SK-N-SH (cell line): ENCODE results near the gene HNRNPL. TPM values are rescaled to one million over a fixed set of nuclear protein-coding genes. Genes with fewer than 3 reads are reported as not detected.

Experiments
- CTCF ChIA-PET: fragments of 300-600, 350-600 bp; formaldehyde crosslinking; extraction: SDS; loops from one replicate; lab custom pipeline; 2021; lab: Yijun Ruan, JAX
- POLR2A ChIA-PET: fragments of 350-600 bp; sonication (Branson Sonifier 250); formaldehyde crosslinking; extraction: SDS; loops from one replicate; lab custom pipeline; 2020; ENCODE audit warnings: antibody characterized with exemption, inconsistent platforms; lab: Yijun Ruan, JAX
- DNase-seq: peaks from one replicate; pipeline ENCODE4 v3.0.0; 2012
- H2AFZ ChIP-seq: fragments of 200-600 bp; sonication (generic); 2 replicates; pipeline ENCODE4 v1.8.1; 2016; ENCODE audit warnings: antibody characterized with exemption, mild to moderate bottlenecking, low read depth
- H3F3A ChIP-seq: fragments of 200-600 bp; sonication (generic); replicated peaks from 2 replicates; pipeline ENCODE3; 2016; ENCODE audit warnings: antibody characterized with exemption, mild to moderate bottlenecking; ENCODE audit not compliant: insufficient read depth
- H3K27ac ChIP-seq, 2 experiments: fragments of 200-500 bp in 1 of 2; fragments of 200-600 bp in 1 of 2; sonication (Bioruptor generic) in 1 of 2; sonication (generic), shearing (Covaris generic) in 1 of 2; 2 replicates each; pipeline versions ENCODE4 v1.5.1 to v1.6.1; 2014 to 2016; ENCODE audit warnings: low read depth in 2 of 2, inconsistent platforms in 1 of 2, low read length in 1 of 2, mild to moderate bottlenecking in 1 of 2, mixed read lengths in 1 of 2
- H3K27me3 ChIP-seq: fragments of 200-600 bp; sonication (generic), shearing (Covaris generic); 2 replicates; pipeline ENCODE4 v1.6.1; 2016; ENCODE audit warnings: mixed run types; ENCODE audit not compliant: insufficient read depth
- H3K36me3 ChIP-seq, 2 experiments: fragments of 200-500 bp in 1 of 2; fragments of 200-600 bp in 1 of 2; sonication (Bioruptor generic) in 1 of 2; sonication (generic) in 1 of 2; replicated peaks in 1 of 2; 2 replicates each; pipeline versions ENCODE3 to v1.5.1; 2014 to 2016; ENCODE audit warnings: low read length in 1 of 2, mild to moderate bottlenecking in 1 of 2; ENCODE audit not compliant: insufficient read depth in 2 of 2, control insufficient read depth in 1 of 2
- H3K4me1 ChIP-seq, 2 experiments: fragments of 200-500 bp in 1 of 2; fragments of 200-600 bp in 1 of 2; sonication (Bioruptor generic) in 1 of 2; sonication (generic), shearing (Covaris generic) in 1 of 2; 2 replicates each; pipeline versions ENCODE4 v1.5.1 to v1.6.1; 2014 to 2016; ENCODE audit warnings: low read depth in 1 of 2, low read length in 1 of 2, mixed run types in 1 of 2; ENCODE audit not compliant: insufficient read depth in 2 of 2, control insufficient read depth in 1 of 2
- H3K4me2 ChIP-seq: fragments of 200-600 bp; sonication (generic), shearing (Covaris generic); 2 replicates; pipeline ENCODE4 v1.6.1; 2017; ENCODE audit warnings: mixed run types
- H3K4me3 ChIP-seq, 2 experiments: fragments of 200-500 bp in 1 of 2; fragments of 200-600 bp in 1 of 2; sonication (Bioruptor generic) in 1 of 2; sonication (generic), shearing (Covaris generic) in 1 of 2; 2 replicates each; pipeline versions ENCODE4 v1.5.1 to v1.8.1; 2014 to 2016; ENCODE audit warnings: low read depth in 2 of 2, inconsistent platforms in 1 of 2, low read length in 1 of 2, mild to moderate bottlenecking in 1 of 2, mixed read lengths in 1 of 2, moderate library complexity in 1 of 2
- H3K79me2 ChIP-seq: fragments of 200-600 bp; sonication (generic); 2 replicates; pipeline ENCODE4 v1.8.1; 2017; ENCODE audit warnings: mild to moderate bottlenecking; ENCODE audit not compliant: insufficient read depth
- H3K9ac ChIP-seq: fragments of 200-600 bp; sonication (generic); 2 replicates; pipeline ENCODE4 v1.6.1; 2017; ENCODE audit warnings: mixed run types
- H3K9me2 ChIP-seq: fragments of 200-600 bp; sonication (generic); 2 replicates; pipeline ENCODE4 v1.6.1; 2017; ENCODE audit warnings: mixed run types
- H3K9me3 ChIP-seq: fragments of 200-600 bp; sonication (generic); 2 replicates; pipeline ENCODE4 v1.6.1; 2017; ENCODE audit warnings: mixed run types, mild to moderate bottlenecking, moderate library complexity
- H4K20me1 ChIP-seq: fragments of 200-600 bp; sonication (generic); 2 replicates; pipeline ENCODE4 v1.6.1; 2017; ENCODE audit warnings: mild to moderate bottlenecking, mixed run types; ENCODE audit not compliant: insufficient read depth
- CTCF ChIP-seq: fragments of 200-600 bp; sonication (generic); IDR thresholded peaks from 2 replicates; pipeline ENCODE4 v1.6.1; 2017; ENCODE audit warnings: antibody characterized with exemption, mild to moderate bottlenecking, moderate library complexity
- ELF1 ChIP-seq: IDR thresholded peaks from 2 replicates; pipeline ENCODE4 v1.4.0; 2012
- EP300 ChIP-seq, 2 experiments: IDR thresholded peaks; 2 replicates each; pipeline versions ENCODE4 v1.4.0 to v1.6.1; 2012; ENCODE audit warnings: borderline replicate concordance in 1 of 2, low read depth in 1 of 2, low read length in 1 of 2
- FOXJ3 ChIP-seq: sonication (generic); formaldehyde crosslinking; IDR thresholded peaks from 2 replicates; pipeline ENCODE4 v1.5.1; 2020; ENCODE audit warnings: mild to moderate bottlenecking, missing genetic modification reagents
- GABPA ChIP-seq: IDR thresholded peaks from 2 replicates; pipeline ENCODE4 v1.4.0; 2012; ENCODE audit warnings: low read depth, mild to moderate bottlenecking
- JUND ChIP-seq: IDR thresholded peaks from 2 replicates; pipeline ENCODE4 v1.4.0; 2012
- MEF2A ChIP-seq: IDR thresholded peaks from 2 replicates; pipeline ENCODE4 v1.4.0; 2012; ENCODE audit warnings: low read depth, borderline replicate concordance
- NFIC ChIP-seq: IDR thresholded peaks from 2 replicates; pipeline ENCODE4 v1.4.0; 2012; ENCODE audit warnings: borderline replicate concordance
- NRF1 ChIP-seq: IDR thresholded peaks from 2 replicates; pipeline ENCODE4 v1.6.1; 2012; ENCODE audit warnings: low read depth, mild to moderate bottlenecking, low read length
- PBX3 ChIP-seq: IDR thresholded peaks from 2 replicates; pipeline ENCODE4; 2012
- RFX5 ChIP-seq: IDR thresholded peaks from 2 replicates; pipeline ENCODE4 v1.6.1; 2012; ENCODE audit warnings: mild to moderate bottlenecking, improper control_type of control experiment, low read length
- RXRA ChIP-seq: IDR thresholded peaks from 2 replicates; pipeline ENCODE4 v1.4.0; 2012; ENCODE audit warnings: low read depth, mild to moderate bottlenecking, borderline replicate concordance
- SIN3A ChIP-seq: IDR thresholded peaks from 2 replicates; pipeline ENCODE4 v1.6.1; 2012; ENCODE audit warnings: low read depth, mild to moderate bottlenecking, low read length, moderate library complexity, borderline replicate concordance
- SMC3 ChIP-seq: IDR thresholded peaks from 2 replicates; pipeline ENCODE4 v1.6.1; 2012; ENCODE audit warnings: low read depth, low read length, improper control_type of control experiment
- TAF1 ChIP-seq: IDR thresholded peaks from 2 replicates; pipeline ENCODE4 v1.6.1; 2012; ENCODE audit warnings: low read depth, mild to moderate bottlenecking, low read length, moderate library complexity, borderline replicate concordance
- TCF12 ChIP-seq: IDR thresholded peaks from 2 replicates; pipeline ENCODE4 v1.4.0; 2012
- TEAD4 ChIP-seq: IDR thresholded peaks from 2 replicates; pipeline ENCODE4 v1.4.0; 2012; ENCODE audit warnings: mild to moderate bottlenecking, borderline replicate concordance; ENCODE audit not compliant: insufficient read depth
- ZBTB33 ChIP-seq: IDR thresholded peaks from 2 replicates; pipeline ENCODE4 v1.4.0; 2012; ENCODE audit warnings: low read depth, borderline replicate concordance
- WGBS: methylation state at CpG from one replicate; pipeline ENCODE4 v1.1.6; 2017; ENCODE audit warnings: low lambda C conversion rate; 5-methylcytosine and 5-hydroxymethylcytosine counted together
- polyA plus RNA-seq, 3 experiments: library from polyadenylated mRNA; depleted of rRNA; stranded (reverse); fragments of >200 nt; gene quantifications; 2 replicates each; pipeline ENCODE4 v1.2.3, GENCODE V29; 2012
- TF ChIP-seq, protein P1 (sequence below): IDR thresholded peaks from 2 replicates; pipeline ENCODE4 v1.6.1; 2012; ENCODE audit warnings: mild to moderate bottlenecking, low read depth, low read length, moderate library complexity

The HNRNPL gene
- polyA plus RNA-seq, 1 of the 3 experiments (the other 2 are of a cell fraction) = 280 TPM

- TF ChIP-seq CTCF (no peak), SMC3 (no peak), FOXJ3 (CRISPR knock-in tag) (no peak), GABPA (peak; percentile 45; the same call in 1 of the 2 replicates), NFIC (no peak), RXRA (no peak), TEAD4 (0 out of 2 replicates have a peak, but pooled peaks have one; percentile 9)
- TF ChIP-seq, protein P1, sequence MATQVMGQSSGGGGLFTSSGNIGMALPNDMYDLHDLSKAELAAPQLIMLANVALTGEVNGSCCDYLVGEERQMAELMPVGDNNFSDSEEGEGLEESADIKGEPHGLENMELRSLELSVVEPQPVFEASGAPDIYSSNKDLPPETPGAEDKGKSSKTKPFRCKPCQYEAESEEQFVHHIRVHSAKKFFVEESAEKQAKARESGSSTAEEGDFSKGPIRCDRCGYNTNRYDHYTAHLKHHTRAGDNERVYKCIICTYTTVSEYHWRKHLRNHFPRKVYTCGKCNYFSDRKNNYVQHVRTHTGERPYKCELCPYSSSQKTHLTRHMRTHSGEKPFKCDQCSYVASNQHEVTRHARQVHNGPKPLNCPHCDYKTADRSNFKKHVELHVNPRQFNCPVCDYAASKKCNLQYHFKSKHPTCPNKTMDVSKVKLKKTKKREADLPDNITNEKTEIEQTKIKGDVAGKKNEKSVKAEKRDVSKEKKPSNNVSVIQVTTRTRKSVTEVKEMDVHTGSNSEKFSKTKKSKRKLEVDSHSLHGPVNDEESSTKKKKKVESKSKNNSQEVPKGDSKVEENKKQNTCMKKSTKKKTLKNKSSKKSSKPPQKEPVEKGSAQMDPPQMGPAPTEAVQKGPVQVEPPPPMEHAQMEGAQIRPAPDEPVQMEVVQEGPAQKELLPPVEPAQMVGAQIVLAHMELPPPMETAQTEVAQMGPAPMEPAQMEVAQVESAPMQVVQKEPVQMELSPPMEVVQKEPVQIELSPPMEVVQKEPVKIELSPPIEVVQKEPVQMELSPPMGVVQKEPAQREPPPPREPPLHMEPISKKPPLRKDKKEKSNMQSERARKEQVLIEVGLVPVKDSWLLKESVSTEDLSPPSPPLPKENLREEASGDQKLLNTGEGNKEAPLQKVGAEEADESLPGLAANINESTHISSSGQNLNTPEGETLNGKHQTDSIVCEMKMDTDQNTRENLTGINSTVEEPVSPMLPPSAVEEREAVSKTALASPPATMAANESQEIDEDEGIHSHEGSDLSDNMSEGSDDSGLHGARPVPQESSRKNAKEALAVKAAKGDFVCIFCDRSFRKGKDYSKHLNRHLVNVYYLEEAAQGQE = no peak
Measured at GRCh38 chr19:38849147-38849859, 483 bp downstream of the HNRNPL start (continued).

GRCh38 chr19:38848299-38849146, 1.3 kb downstream of the HNRNPL start:
- DNase-seq = no peak
- peaks cover 56% of the 10 kb centered on the region for H4K20me1 ChIP-seq
- H3K4me1 ChIP-seq = peaks cover 18 to 30% of the 10 kb centered on the region in 2 experiments; a peak in 1 of 4 replicates
- no peak overlapping the region for H2AFZ ChIP-seq
- peak overlapping the region; percentile 97 for H3K4me2 ChIP-seq
- H3F3A ChIP-seq = peaks cover 31% of the 10 kb centered on the region
- peaks cover 37 to 47% of the 10 kb centered on the region in 2 experiments for H3K36me3 ChIP-seq
- H3K9me3 ChIP-seq = no peaks in the 10 kb centered on the region
- ChIA-PET POLR2A (interaction anchor here (0.5 to 2.2 kb wide), 7 partner anchors 10 to 92 kb away, joined by 3 to 9 read pairs (median 3); partner anchors contain the start of genes MRPS12 and SARS2), CTCF (interaction anchor here (0.7 to 2.6 kb wide), 4 partner anchors 10 to 82 kb away, joined by 3 to 6 read pairs (median 3); partner anchors contain the start of genes MRPS12 and SARS2)
- peak overlapping the region; percentile 100 for H3K9ac ChIP-seq
- WGBS = 14% methylated on average over 22 of the region's 22 CpGs
- H3K27ac ChIP-seq = peak overlapping the region; percentile 72 to 99
- H3K9me2 ChIP-seq = no peaks in the 10 kb centered on the region
- H3K4me3 ChIP-seq = peak overlapping the region; percentile 67 to 87
- H3K79me2 ChIP-seq = peaks cover 64% of the 10 kb centered on the region
- H3K27me3 ChIP-seq = no peaks in the 10 kb centered on the region
- TF ChIP-seq FOXJ3 (CRISPR knock-in tag) (no peak), JUND (no peak), SIN3A (no peak), MEF2A (no peak), RXRA (no peak), ELF1 (no peak), EP300 (IDR thresholded peaks at IDR 0.05; ENCODE audit: borderline replicate concordance in 1 of 2, low read depth in 1 of 2, low read length in 1 of 2) (no peak), TAF1 (no peak), PBX3 (no peak), NRF1 (no peak), TEAD4 (no peak), TCF12 (no peak), GABPA (no peak), RFX5 (no peak), ZBTB33 (no peak)
